ENCODE measurements around the gene PARVA.
"Not testable (repeated sequence)": the region's sequence is repeated elsewhere in the genome, so short reads cannot be mapped to it uniquely, and the experiment has no call there.

PARVA gene

GRCh38 chr11:12362857-12363256 lies 14.5 kb upstream of the PARVA start:
- TF ChIP-seq, protein P1, sequence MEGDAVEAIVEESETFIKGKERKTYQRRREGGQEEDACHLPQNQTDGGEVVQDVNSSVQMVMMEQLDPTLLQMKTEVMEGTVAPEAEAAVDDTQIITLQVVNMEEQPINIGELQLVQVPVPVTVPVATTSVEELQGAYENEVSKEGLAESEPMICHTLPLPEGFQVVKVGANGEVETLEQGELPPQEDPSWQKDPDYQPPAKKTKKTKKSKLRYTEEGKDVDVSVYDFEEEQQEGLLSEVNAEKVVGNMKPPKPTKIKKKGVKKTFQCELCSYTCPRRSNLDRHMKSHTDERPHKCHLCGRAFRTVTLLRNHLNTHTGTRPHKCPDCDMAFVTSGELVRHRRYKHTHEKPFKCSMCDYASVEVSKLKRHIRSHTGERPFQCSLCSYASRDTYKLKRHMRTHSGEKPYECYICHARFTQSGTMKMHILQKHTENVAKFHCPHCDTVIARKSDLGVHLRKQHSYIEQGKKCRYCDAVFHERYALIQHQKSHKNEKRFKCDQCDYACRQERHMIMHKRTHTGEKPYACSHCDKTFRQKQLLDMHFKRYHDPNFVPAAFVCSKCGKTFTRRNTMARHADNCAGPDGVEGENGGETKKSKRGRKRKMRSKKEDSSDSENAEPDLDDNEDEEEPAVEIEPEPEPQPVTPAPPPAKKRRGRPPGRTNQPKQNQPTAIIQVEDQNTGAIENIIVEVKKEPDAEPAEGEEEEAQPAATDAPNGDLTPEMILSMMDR (IDR thresholded peaks at IDR 0.05; ENCODE audit: low read depth, low read length, missing control alignments): no peak
- no peak overlapping the region for H3K4me3 ChIP-seq (ENCODE audit: low read depth, low read length)
- no peak for DNase-seq (ENCODE audit: low read depth)

GRCh38 chr11:12363373-12363772 lies 14.0 kb upstream of the PARVA start:
- no peak overlapping the region for H3K4me3 ChIP-seq (ENCODE audit: low read depth, low read length)
- TF ChIP-seq, protein P1 (IDR thresholded peaks at IDR 0.05; ENCODE audit: low read depth, low read length, missing control alignments): no peak
- no peak for DNase-seq (ENCODE audit: low read depth)

GRCh38 chr11:12365965-12366575 lies 11.3 kb upstream of the PARVA start:
- DNase-seq (ENCODE audit: low read depth); H3K4me3 ChIP-seq (ENCODE audit: low read depth, low read length): not testable (repeated sequence)

GRCh38 chr11:12367057-12367456 lies 10.3 kb upstream of the PARVA start:
- not testable (repeated sequence) for H3K4me3 ChIP-seq (ENCODE audit: low read depth, low read length); DNase-seq (ENCODE audit: low read depth)

DNA sequence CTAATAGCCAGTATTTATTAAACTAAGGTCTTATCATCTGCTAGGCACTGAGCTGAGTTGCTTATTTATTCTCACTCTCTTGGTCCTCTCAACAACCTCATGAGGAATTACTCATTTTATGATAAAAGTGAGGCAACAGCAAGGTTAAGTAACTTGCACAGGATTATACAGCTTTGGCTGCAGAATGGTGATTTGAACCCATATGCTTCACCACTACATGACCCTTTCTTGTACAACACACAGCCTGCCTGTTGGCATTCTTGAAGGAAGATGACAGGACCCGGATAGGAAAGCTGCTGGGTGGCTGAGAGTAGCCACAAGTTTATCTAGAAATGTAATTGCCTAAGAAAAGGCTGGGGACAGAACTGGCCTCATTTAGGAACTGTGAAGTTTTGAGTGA lies 5.3 kb upstream of the PARVA start:
- TF ChIP-seq, protein P1 (IDR thresholded peaks at IDR 0.05; ENCODE audit: low read depth, low read length, missing control alignments): no peak
- no peak for DNase-seq (ENCODE audit: low read depth)
- no peak overlapping the region for H3K4me3 ChIP-seq (ENCODE audit: low read depth, low read length)

DNA sequence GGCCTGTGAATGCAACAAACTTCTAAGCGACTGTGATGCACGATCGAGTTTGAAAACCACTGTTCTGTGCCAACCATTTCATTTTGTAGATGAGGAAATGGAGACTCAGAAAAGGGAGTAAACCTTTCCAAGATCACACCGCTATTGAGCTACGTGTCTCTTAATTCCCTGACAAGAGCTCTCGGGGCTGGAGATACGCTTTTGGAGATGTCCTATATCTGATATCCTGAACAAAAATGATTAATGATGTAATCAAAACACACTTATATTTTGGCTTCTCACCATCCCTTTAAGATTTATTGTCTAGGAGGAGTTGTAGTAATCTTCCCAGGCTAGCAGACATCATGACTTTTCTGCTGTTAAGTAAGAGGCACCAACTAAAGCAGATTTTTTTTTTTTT lies 1.7 kb upstream of the PARVA start:
- TF ChIP-seq, protein P1 (IDR thresholded peaks at IDR 0.05; ENCODE audit: low read depth, low read length, missing control alignments): no peak
- no peak overlapping the region for H3K4me3 ChIP-seq (ENCODE audit: low read depth, low read length)
- no peak for DNase-seq (ENCODE audit: low read depth)

DNA sequence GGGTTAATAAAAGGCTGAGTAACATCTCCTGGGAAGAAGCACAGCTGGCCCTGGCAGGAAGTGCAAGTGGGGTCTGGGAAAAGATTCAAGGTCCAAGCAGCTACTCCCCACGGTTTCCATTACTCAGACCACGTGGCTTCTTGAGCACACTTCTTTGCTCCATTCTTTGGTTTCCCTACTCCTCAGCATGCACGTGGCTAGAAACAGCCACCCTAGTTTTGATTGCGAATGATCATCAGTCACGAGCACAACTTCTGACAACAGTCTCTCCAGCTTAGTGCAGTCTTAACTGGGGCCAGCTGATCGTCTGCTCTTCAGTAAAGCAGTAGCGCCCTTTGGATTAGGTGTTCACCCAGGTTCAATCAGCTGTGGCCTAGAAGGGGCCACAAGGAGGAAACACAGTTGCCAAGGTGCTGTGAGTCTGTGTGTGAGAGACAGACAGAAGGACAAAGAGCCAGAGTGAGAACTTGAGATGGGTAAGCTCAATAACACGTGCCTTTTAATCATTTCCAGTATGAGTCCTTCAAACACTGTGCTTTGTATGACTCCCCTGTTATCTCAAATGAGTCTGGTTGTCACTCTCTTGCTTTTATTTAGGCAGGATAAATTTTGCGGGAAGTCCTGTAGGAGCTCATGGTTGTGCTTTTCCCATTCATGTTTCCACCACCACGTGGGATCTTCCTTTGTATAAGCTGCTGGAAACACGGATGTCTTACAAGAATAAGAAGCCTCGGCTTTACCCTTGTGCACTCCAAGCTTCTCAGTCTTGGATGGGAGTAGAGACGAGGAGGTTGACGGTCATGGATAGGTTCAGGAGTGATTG lies 901 bp upstream of the PARVA start:
- TF ChIP-seq, protein P1 (IDR thresholded peaks at IDR 0.05; ENCODE audit: low read depth, low read length, missing control alignments): no peak
- no peak overlapping the region for H3K4me3 ChIP-seq (ENCODE audit: low read depth, low read length)
- no peak for DNase-seq (ENCODE audit: low read depth)
